SK-N-MC (cell line): ENCODE measurements around the gene KCNQ1.

Experiments used
- EZH2 ChIP-seq: fragments of 200-600 bp; sonication (generic); IDR thresholded peaks from one replicate; pipeline ENCODE4 v1.6.1; 2017; ENCODE audit warnings: antibody characterized with exemption
- POLR2AphosphoS5 ChIP-seq: IDR thresholded peaks from 2 replicates; pipeline ENCODE4 v1.6.1; 2012; ENCODE audit warnings: mild to moderate bottlenecking, low read depth, low read length, borderline replicate concordance

- TF ChIP-seq POLR2AphosphoS5 (no peak), EZH2 (no peak)
Observed at GRCh38 chr11:2774173-2775082, 329.6 kb downstream of the KCNQ1 start.
